Mesenchymal stem cell (in vitro differentiated cells and primary cell): Measurements from ENCODE around the gene IYD.

Experiments used
- DNase-seq: peaks from one replicate; pipeline ENCODE4 v3.0.0-alpha.2; 2013
- H2AFZ ChIP-seq: one replicate; pipeline ENCODE4 v1.6.1; 2013; ENCODE audit warnings: low read depth, mild to moderate bottlenecking, control low read depth, inconsistent platforms, low read length, moderate library complexity
- H2AK5ac ChIP-seq: 2 replicates; pipeline ENCODE4 v1.6.1; 2013; ENCODE audit warnings: low read length, moderate library complexity, mild to moderate bottlenecking, inconsistent platforms; ENCODE audit not compliant: severe bottlenecking
- H2BK120ac ChIP-seq: one replicate; pipeline ENCODE4 v1.6.1; 2013; ENCODE audit warnings: low read depth, mild to moderate bottlenecking, inconsistent platforms, low read length, moderate library complexity
- H2BK12ac ChIP-seq, 2 experiments: one replicate each; pipeline ENCODE4 v1.6.1; 2013; ENCODE audit warnings: inconsistent platforms in 2 of 2, low read length in 2 of 2, mild to moderate bottlenecking in 2 of 2, moderate library complexity in 2 of 2, control low read depth in 1 of 2
- H2BK15ac ChIP-seq: one replicate; pipeline ENCODE4 v1.6.1; 2013; ENCODE audit warnings: mild to moderate bottlenecking, low read depth, inconsistent platforms; ENCODE audit not compliant: poor library complexity, severe bottlenecking
- H2BK5ac ChIP-seq: 2 replicates; pipeline ENCODE4 v1.6.1; 2013; ENCODE audit warnings: low read depth, mild to moderate bottlenecking, low read length, control low read depth, inconsistent platforms; ENCODE audit not compliant: poor library complexity, severe bottlenecking
- H3K14ac ChIP-seq, 2 experiments: one replicate each; pipeline ENCODE4 v1.6.1; 2013; ENCODE audit warnings: inconsistent platforms in 2 of 2, low read length in 2 of 2, control low read depth in 1 of 2, mild to moderate bottlenecking in 1 of 2, moderate library complexity in 1 of 2
- H3K18ac ChIP-seq, 2 experiments: one replicate each; pipeline ENCODE4 v1.6.1; 2013; ENCODE audit warnings: inconsistent platforms in 2 of 2, low read length in 2 of 2, control low read depth in 1 of 2, low read depth in 1 of 2, mild to moderate bottlenecking in 1 of 2
- H3K23ac ChIP-seq, 2 experiments: one replicate each; pipeline ENCODE4 v1.6.1; 2013; ENCODE audit warnings: inconsistent platforms in 2 of 2, low read length in 2 of 2, mild to moderate bottlenecking in 2 of 2, moderate library complexity in 2 of 2, control low read depth in 1 of 2
- H3K27ac ChIP-seq: 2 replicates; pipeline ENCODE4 v1.5.1; 2013; ENCODE audit warnings: mild to moderate bottlenecking, moderate library complexity, low read length, control low read depth, inconsistent platforms; ENCODE audit not compliant: poor library complexity, severe bottlenecking
- H3K27me3 ChIP-seq, 2 experiments: 2 replicates each; pipeline versions ENCODE4 v1.6.1 to v1.7.0; 2013; ENCODE audit warnings: low read length in 2 of 2, mild to moderate bottlenecking in 2 of 2, moderate library complexity in 2 of 2, control low read depth in 1 of 2, inconsistent platforms in 1 of 2; ENCODE audit not compliant: control insufficient read depth in 1 of 2, insufficient read depth in 1 of 2
- H3K36me3 ChIP-seq, 2 experiments: 2 replicates each; pipeline versions ENCODE4 v1.6.1 to v1.7.0; 2013; ENCODE audit warnings: low read length in 2 of 2, control low read depth in 1 of 2, inconsistent platforms in 1 of 2, low read depth in 1 of 2, mild to moderate bottlenecking in 1 of 2; ENCODE audit not compliant: insufficient read depth in 2 of 2, control insufficient read depth in 1 of 2
- H3K4ac ChIP-seq, 2 experiments: one replicate each; pipeline ENCODE4 v1.6.1; 2013; ENCODE audit warnings: inconsistent platforms in 2 of 2, low read length in 2 of 2, mild to moderate bottlenecking in 2 of 2, moderate library complexity in 2 of 2, control low read depth in 1 of 2, low read depth in 1 of 2
- H3K4me1 ChIP-seq: 2 replicates; pipeline ENCODE4 v1.6.1; 2013; ENCODE audit warnings: low read depth, low read length, control low read depth; ENCODE audit not compliant: control insufficient read depth, insufficient read depth
- H3K4me2 ChIP-seq: 2 replicates; pipeline ENCODE4 v1.6.1; 2013; ENCODE audit warnings: low read length, mild to moderate bottlenecking, inconsistent platforms; ENCODE audit not compliant: poor library complexity, severe bottlenecking
- H3K4me3 ChIP-seq, 2 experiments: 2 replicates each; pipeline versions ENCODE4 v1.5.1 to v1.7.0; 2013; ENCODE audit warnings: low read length in 2 of 2, mild to moderate bottlenecking in 2 of 2, control low read depth in 1 of 2, low read depth in 1 of 2; ENCODE audit not compliant: insufficient read depth in 1 of 2
- H3K79me1 ChIP-seq: replicated peaks from 2 replicates; pipeline ENCODE4 v1.6.1; 2013; ENCODE audit warnings: mild to moderate bottlenecking, control low read depth, low read length, inconsistent platforms; ENCODE audit not compliant: poor library complexity, severe bottlenecking
- H3K9ac ChIP-seq: 2 replicates; pipeline ENCODE4 v1.7.0; 2013; ENCODE audit warnings: mild to moderate bottlenecking, low read length, moderate library complexity
- H3K9me3 ChIP-seq: 2 replicates; pipeline ENCODE4 v1.7.0; 2013; ENCODE audit warnings: mild to moderate bottlenecking, low read length; ENCODE audit not compliant: control insufficient read depth
- H4K8ac ChIP-seq: one replicate; pipeline ENCODE4 v1.6.1; 2013; ENCODE audit warnings: inconsistent platforms, mild to moderate bottlenecking, low read length, moderate library complexity
- H4K91ac ChIP-seq: one replicate; pipeline ENCODE4 v1.6.1; 2013; ENCODE audit warnings: mild to moderate bottlenecking, low read length, inconsistent platforms
- WGBS: methylation state at CpG from one replicate; pipeline ENCODE4 v1.1.7; 2013; ENCODE audit warnings: mixed read lengths; 5-methylcytosine and 5-hydroxymethylcytosine counted together

The IYD gene

GRCh38 chr6:150349546-150349945, 19.3 kb upstream of the IYD start:
- H2BK15ac ChIP-seq: no peak overlapping the region
- H3K4me3 ChIP-seq: no peak overlapping the region
- 47% methylated on average over 4 of the region's 4 CpGs for WGBS

DNA sequence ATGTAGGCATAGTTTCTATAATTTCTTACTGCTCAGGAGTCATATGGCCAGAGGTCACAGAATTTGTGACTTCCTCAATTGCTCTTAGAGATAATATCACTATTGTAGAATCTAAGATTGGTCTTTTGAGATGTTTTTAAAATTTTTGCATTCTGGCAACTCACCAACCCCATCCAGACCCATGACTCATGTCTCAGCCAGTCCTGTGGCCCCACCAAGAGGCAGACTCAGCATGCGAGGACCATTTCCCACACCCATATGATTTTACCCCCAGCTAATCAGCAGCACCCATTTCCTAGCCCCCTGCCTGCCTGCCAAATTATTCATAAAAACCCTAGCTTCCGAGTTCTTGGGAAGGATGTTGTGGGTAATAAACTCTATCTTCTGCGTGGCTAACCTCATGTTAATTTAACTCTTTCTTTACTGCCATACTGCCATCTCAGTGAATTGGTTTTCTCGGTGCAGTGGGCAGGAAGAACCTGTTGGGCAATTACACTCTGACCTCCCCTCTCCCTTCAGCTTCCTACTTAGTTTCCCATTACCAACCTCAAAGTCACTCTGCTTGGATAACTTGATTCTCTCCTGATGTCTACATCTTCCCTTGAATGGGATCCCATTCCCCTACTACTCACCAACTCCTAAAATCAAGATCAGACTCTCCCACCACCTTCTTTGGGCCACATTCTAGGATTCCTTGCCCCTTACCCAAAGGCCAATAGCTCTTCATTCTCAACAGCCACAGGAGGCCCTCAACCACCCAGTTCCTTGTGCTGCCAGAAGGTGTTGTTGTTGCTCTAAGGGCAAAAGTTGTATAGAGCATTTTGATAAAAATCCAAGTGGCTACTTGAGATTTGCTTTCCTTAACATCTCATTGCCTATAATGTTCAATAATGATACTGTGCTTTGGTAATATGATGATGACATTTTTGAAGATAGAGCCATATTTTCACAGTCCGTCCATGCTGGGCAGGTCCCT, 16.2 kb upstream of the IYD start:
- Histone ChIP-seq H2BK120ac (no peak overlapping the region), H3K79me1 (no peaks in the 10 kb centered on the region), H4K91ac (no peak overlapping the region), H3K4me2 (no peak overlapping the region), H2AFZ (no peak overlapping the region), H3K36me3 (no peaks in the 10 kb centered on the region), H2BK15ac (no peak overlapping the region), H3K27ac (no peak overlapping the region), H3K9ac (no peak overlapping the region), H3K18ac (no peak overlapping the region), H3K9me3 (no peaks in the 10 kb centered on the region), H3K27me3 (peaks cover 0 to 10% of the 10 kb centered on the region in 2 experiments), H3K4ac (no peak overlapping the region), H3K14ac (no peak overlapping the region), H3K4me1 (peaks cover 9% of the 10 kb centered on the region), H3K23ac (no peak overlapping the region), H2AK5ac (no peak overlapping the region), H2BK5ac (no peak overlapping the region), H2BK12ac (no peak overlapping the region), H4K8ac (no peak overlapping the region), H3K4me3 (no peak overlapping the region)
- DNase-seq: peak; percentile 26
- WGBS: 66% methylated on average over 5 of the region's 5 CpGs

More at GRCh38 chr6:150349546-150349945, 19.3 kb upstream of the IYD start:
- no peak overlapping the region for H3K18ac ChIP-seq
- H3K27ac ChIP-seq: no peak overlapping the region
- no peaks in the 10 kb centered on the region for H3K36me3 ChIP-seq
- H3K9ac ChIP-seq: no peak overlapping the region
- H3K27me3 ChIP-seq: peaks cover 0 to 6% of the 10 kb centered on the region in 2 experiments
- peaks cover 5% of the 10 kb centered on the region for H3K4me1 ChIP-seq
- H2BK120ac ChIP-seq: no peak overlapping the region
- H4K8ac ChIP-seq: no peak overlapping the region
- no peaks in the 10 kb centered on the region for H3K9me3 ChIP-seq
- no peaks in the 10 kb centered on the region for H3K79me1 ChIP-seq
- no peak for DNase-seq
- H3K14ac ChIP-seq: no peak overlapping the region
- H3K23ac ChIP-seq: no peak overlapping the region
- H3K4me2 ChIP-seq: no peak overlapping the region
- H2AFZ ChIP-seq: no peak overlapping the region
- H4K91ac ChIP-seq: no peak overlapping the region
- no peak overlapping the region for H2BK12ac ChIP-seq
- no peak overlapping the region for H3K4ac ChIP-seq
- no peak overlapping the region for H2BK5ac ChIP-seq
- no peak overlapping the region for H2AK5ac ChIP-seq

GRCh38 chr6:150353445-150353844, 15.4 kb upstream of the IYD start:
- no peak overlapping the region for H2BK5ac ChIP-seq
- no peak overlapping the region for H3K4ac ChIP-seq
- no peak overlapping the region for H3K4me2 ChIP-seq
- peaks cover 9% of the 10 kb centered on the region for H3K4me1 ChIP-seq
- H2AK5ac ChIP-seq: no peak overlapping the region
- H3K23ac ChIP-seq: no peak overlapping the region
- H2BK12ac ChIP-seq: no peak overlapping the region
- no peaks in the 10 kb centered on the region for H3K9me3 ChIP-seq
- H4K91ac ChIP-seq: no peak overlapping the region
- no peak overlapping the region for H3K9ac ChIP-seq
- no peak overlapping the region for H2AFZ ChIP-seq
- no peak overlapping the region for H3K14ac ChIP-seq
- peaks cover 0 to 11% of the 10 kb centered on the region in 2 experiments for H3K27me3 ChIP-seq
- no peaks in the 10 kb centered on the region for H3K36me3 ChIP-seq
- no CpG with 5 or more reads among the region's 1 CpG for WGBS
- H2BK120ac ChIP-seq: no peak overlapping the region
- no peak overlapping the region for H2BK15ac ChIP-seq
- no peak overlapping the region for H3K18ac ChIP-seq
- H4K8ac ChIP-seq: no peak overlapping the region
- DNase-seq: no peak
- H3K4me3 ChIP-seq: no peak overlapping the region
- no peaks in the 10 kb centered on the region for H3K79me1 ChIP-seq
- no peak overlapping the region for H3K27ac ChIP-seq

DNA sequence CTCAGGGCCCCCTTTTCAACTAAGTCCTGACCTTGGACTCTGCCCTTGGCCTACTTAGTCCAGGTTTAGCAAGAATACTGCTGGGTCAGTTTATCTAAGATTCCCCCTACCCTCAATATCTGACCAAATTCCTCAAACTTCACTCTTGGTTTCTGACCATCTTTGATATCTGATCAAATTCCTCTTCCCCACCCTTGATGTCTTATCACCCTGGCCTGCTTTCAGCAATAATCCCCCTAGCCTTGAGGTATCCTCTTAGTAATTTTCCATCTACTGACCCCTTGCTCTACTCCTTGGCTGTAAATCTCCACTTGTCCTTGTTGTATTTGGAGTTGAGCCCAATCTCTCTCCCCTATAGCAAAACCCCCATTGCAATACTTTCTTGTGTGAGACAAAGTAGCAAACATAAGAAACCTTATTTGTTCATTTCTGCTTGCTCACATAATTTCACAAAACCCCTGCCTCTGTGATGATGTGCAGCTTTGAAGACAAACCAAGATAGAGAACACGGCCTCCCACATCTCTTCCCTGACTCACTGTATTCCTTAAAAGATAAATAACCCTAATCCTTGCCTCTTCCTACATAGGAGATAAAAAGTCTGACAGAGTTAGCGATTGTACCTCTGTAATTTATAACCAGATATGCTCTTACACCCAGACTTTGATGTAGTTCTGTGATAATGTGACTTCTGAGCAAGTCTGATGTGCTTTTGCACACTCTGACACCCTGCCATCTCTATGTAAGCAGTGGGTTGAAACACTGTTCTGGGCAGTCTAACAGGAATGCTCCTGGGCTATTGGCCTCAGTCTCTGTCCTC, 13.8 kb upstream of the IYD start:
- H3K9ac ChIP-seq: no peak overlapping the region
- H3K4ac ChIP-seq: no peak overlapping the region
- no peaks in the 10 kb centered on the region for H3K36me3 ChIP-seq
- H3K14ac ChIP-seq: no peak overlapping the region
- H2AFZ ChIP-seq: no peak overlapping the region
- 25% methylated on average over 1 of the region's 2 CpGs for WGBS
- no peak overlapping the region for H4K8ac ChIP-seq
- H3K27ac ChIP-seq: no peak overlapping the region
- no peaks in the 10 kb centered on the region for H3K9me3 ChIP-seq
- no peak overlapping the region for H2BK15ac ChIP-seq
- no peak overlapping the region for H3K4me3 ChIP-seq
- H2AK5ac ChIP-seq: no peak overlapping the region
- no peak overlapping the region for H2BK12ac ChIP-seq
- H4K91ac ChIP-seq: no peak overlapping the region
- no peak overlapping the region for H2BK120ac ChIP-seq
- no peak overlapping the region for H2BK5ac ChIP-seq
- no peak overlapping the region for H3K4me2 ChIP-seq
- H3K79me1 ChIP-seq: no peaks in the 10 kb centered on the region
- DNase-seq: no peak
- no peak overlapping the region for H3K23ac ChIP-seq
- no peak overlapping the region for H3K18ac ChIP-seq
- peaks cover 9% of the 10 kb centered on the region for H3K4me1 ChIP-seq
- peaks cover 0 to 11% of the 10 kb centered on the region in 2 experiments for H3K27me3 ChIP-seq
